Ovary (tissue), 9 donors: ENCODE results near the gene KNDC1. TPM values are rescaled to one million over a fixed set of nuclear protein-coding genes. Genes with fewer than 3 reads are reported as not detected.

Experiments
- DNase-seq, 5 donors: peaks; one replicate each; pipeline ENCODE4 v3.0.0-alpha.2; 2019 to 2020
- H3K27ac ChIP-seq, 2 donors: fragments of 200-600 bp; one replicate each; pipeline versions ENCODE4 v1.5.1 to v1.8.0; 2019 to 2022
- H3K27me3 ChIP-seq: fragments of 200-600 bp; one replicate; pipeline ENCODE4 v1.8.0; 2022
- H3K36me3 ChIP-seq: fragments of 200-600 bp; sonication (generic); one replicate; pipeline ENCODE4 v1.5.1; 2019
- H3K4me1 ChIP-seq: one replicate; pipeline ENCODE4 v1.8.1; 2013; ENCODE audit warnings: mild to moderate bottlenecking, moderate library complexity; ENCODE audit not compliant: insufficient read depth
- H3K4me3 ChIP-seq: fragments of 200-600 bp; sonication (generic); one replicate; pipeline ENCODE4 v1.5.1; 2017
- H3K9me3 ChIP-seq, 2 donors: fragments of 200-600 bp in 1 of 2; sonication (generic) in 1 of 2; one replicate each; pipeline versions ENCODE4 v1.5.1 to v1.8.1; 2013 to 2019; ENCODE audit warnings: mild to moderate bottlenecking in 1 of 2, moderate library complexity in 1 of 2
- CTCF ChIP-seq, 3 donors: fragments of 450-650 bp in 2 of 3; fragments of 200-600 bp in 1 of 3; IDR thresholded peaks; one replicate each; pipeline versions ENCODE4 v1.5.1 to v1.8.0; 2016 to 2022; ENCODE audit warnings: antibody characterized with exemption in 3 of 3, mild to moderate bottlenecking in 1 of 3
- EP300 ChIP-seq: sonication (generic); formaldehyde crosslinking; IDR thresholded peaks from one replicate; pipeline ENCODE4 v1.6.1; 2017; ENCODE audit warnings: antibody characterized with exemption
- POLR2A ChIP-seq: fragments of 450-650 bp; IDR thresholded peaks from one replicate; pipeline ENCODE4 v1.6.1; 2017; ENCODE audit warnings: antibody characterized with exemption, mild to moderate bottlenecking, moderate library complexity
- WGBS, 3 donors: extraction: QIAGEN DNeasy Blood & Tissue Kit in 1 of 3; methylation state at CpG; one replicate each; pipeline versions ENCODE4 v1.1.5 to v1.1.7; 2013 to 2017; 5-methylcytosine and 5-hydroxymethylcytosine counted together
- intact Hi-C, 4 donors: fragments of 100-400 bp; cut with DNase I; formaldehyde crosslinking; loops; one replicate each; pipeline versions ENCODE4 v1.11.0 to v1.15.1; 2022 to 2023
- polyA plus RNA-seq, 2 donors: library from polyadenylated mRNA; stranded (reverse); fragments of 200-250 nt in 1 of 2; fragments of 350-450 nt in 1 of 2; fragmentation: Illumina TruSeq in 1 of 2; extraction: RNeasy Lipid Tissue Mini Kit (QIAGEN cat#74804) in 1 of 2; gene quantifications; one replicate each; pipeline ENCODE4 v1.2.3, GENCODE V29; 2013 to 2014
- total RNA-seq, 7 donors: library from RNA; depleted of rRNA in 2 of 7; stranded (reverse); fragments of >200 nt in 2 of 7; fragmentation: NEBNext Ultra II Directional in 3 of 7; extraction: Animal tissue kit (Norgen Biotek cat#: 25700) in 3 of 7; gene quantifications; one replicate each; pipeline versions ENCODE4 v1.1.0 to v1.2.4, GENCODE V29; 2016 to 2023
- donor health status: DM: no; HTN: no; CAD: no; lungs with moderate emphysema.
- donor health status: DM: no; HTN: no; CAD: no.
- donor health status: Bipolar disorder and iron deficiency.
- donor health status: DM: yes; HTN: yes; CAD: no.
- donor health status: DM: no; HTN: no; CAD: no.
- donor health status: DM: yes; HTN: yes; CAD: no.

KNDC1 gene
- total and polyA plus RNA-seq, 9 donors, result 0.67 to 34.9 (median 16.6) TPM

- no peaks in the 10 kb centered on the region for H3K27me3 ChIP-seq
- peak in 1 of 5 donors; percentile 6 for DNase-seq
- no peaks in the 10 kb centered on the region for H3K9me3 ChIP-seq
Observed at GRCh38 chr10:133129859-133130495, 30.0 kb upstream of the KNDC1 start.

GRCh38 chr10:133130602-133131001 is 29.4 kb upstream of the KNDC1 start:
- Histone ChIP-seq H3K27me3 (no peaks in the 10 kb centered on the region), H3K4me3 (no peak overlapping the region), H3K27ac (no peak overlapping the region), H3K9me3 (no peaks in the 10 kb centered on the region), H3K36me3 (no peaks in the 10 kb centered on the region), H3K4me1 (no peaks in the 10 kb centered on the region)
- intact Hi-C loops, result no loop called here
- DNase-seq, result no peak
- TF ChIP-seq POLR2A (no peak), EP300 (no peak), CTCF (IDR thresholded peaks at IDR 0.05) (no peak)
- WGBS, 3 donors, result 72 to 82% (median 74%) methylated on average over 11 of the region's 11 CpGs

More at GRCh38 chr10:133129859-133130495, 30.0 kb upstream of the KNDC1 start:
- intact Hi-C loops, result loop anchor here in 3 of 4 donors (5.0 to 10.0 kb wide), 3 partner anchors 293 to 475 kb away; no protein-coding TSS in a partner anchor
- Histone ChIP-seq H3K27ac (no peak overlapping the region), H3K4me1 (no peaks in the 10 kb centered on the region), H3K4me3 (no peak overlapping the region), H3K36me3 (no peaks in the 10 kb centered on the region)
- no peak for TF ChIP-seq EP300
- no peak for TF ChIP-seq CTCF (IDR thresholded peaks at IDR 0.05)
- TF ChIP-seq POLR2A, result no peak
- WGBS, 3 donors, result 40 to 58% (median 44%) methylated on average over 20 of the region's 20 CpGs

- TF ChIP-seq CTCF (IDR thresholded peaks at IDR 0.05) (no peak), EP300 (no peak), POLR2A (no peak)
- Histone ChIP-seq H3K27ac (no peak overlapping the region), H3K27me3 (no peaks in the 10 kb centered on the region), H3K4me3 (no peak overlapping the region), H3K36me3 (no peaks in the 10 kb centered on the region), H3K4me1 (no peaks in the 10 kb centered on the region), H3K9me3 (no peaks in the 10 kb centered on the region)
- intact Hi-C loops, result no loop called here
- WGBS, 3 donors, result 58 to 69% (median 62%) methylated on average over 18 of the region's 18 CpGs
- DNase-seq, result peak in 4 of 5 donors; percentile 5 to 23 (median 8)
Observed at GRCh38 chr10:133131053-133131452, 29.0 kb upstream of the KNDC1 start.

- Histone ChIP-seq H3K4me1 (no peaks in the 10 kb centered on the region), H3K4me3 (no peak overlapping the region), H3K36me3 (no peaks in the 10 kb centered on the region), H3K9me3 (no peaks in the 10 kb centered on the region), H3K27ac (no peak overlapping the region), H3K27me3 (no peaks in the 10 kb centered on the region)
- intact Hi-C loops, result no loop called here
- DNase-seq, result peak in 2 of 5 donors; percentile 6 to 12
- TF ChIP-seq POLR2A (no peak), CTCF (IDR thresholded peaks at IDR 0.05) (no peak), EP300 (no peak)
- WGBS, 3 donors, result 80 to 83% (median 82%) methylated on average over 41 of the region's 41 CpGs
Observed at GRCh38 chr10:133131734-133132472, 28.1 kb upstream of the KNDC1 start.
